HEK293T (cell line): Measurements from ENCODE around the gene IRAK3.
A peak's percentile ranks its signal among the peaks of the same experiment; 100 is the strongest.

Experiments used
- CTCF ChIA-PET: fragments of 350-600 bp; formaldehyde crosslinking; extraction: SDS; loops from one replicate; lab custom pipeline; 2021; ENCODE audit warnings: antibody characterized with exemption, inconsistent platforms; lab: Yijun Ruan, JAX
- POLR2A ChIA-PET: fragments of 350-600 bp; formaldehyde crosslinking; extraction: SDS; loops from one replicate; lab custom pipeline; 2020; ENCODE audit warnings: antibody characterized with exemption, inconsistent platforms; lab: Yijun Ruan, JAX
- DNase-seq: peaks from one replicate; pipeline ENCODE4 v3.0.0; 2012; ENCODE audit warnings: mixed read lengths; ENCODE audit errors: extremely low spot score
- ARNT ChIP-seq: fragments of 450-650 bp; IDR thresholded peaks from 2 replicates; pipeline ENCODE4 v1.6.1; 2017; ENCODE audit warnings: mild to moderate bottlenecking
- BHLHE40 ChIP-seq: fragments of 450-650 bp; IDR thresholded peaks from 2 replicates; pipeline ENCODE4 v1.6.1; 2016; ENCODE audit warnings: mild to moderate bottlenecking, moderate library complexity, borderline replicate concordance
- CTBP1 ChIP-seq: fragments of 450-650 bp; IDR thresholded peaks from 2 replicates; pipeline ENCODE4 v1.6.1; 2016; ENCODE audit warnings: borderline replicate concordance
- ELF4 ChIP-seq: fragments of 450-650 bp; IDR thresholded peaks from 2 replicates; pipeline ENCODE4 v1.6.1; 2017; ENCODE audit warnings: antibody characterized with exemption
- FOXA1 ChIP-seq: fragments of 450-650 bp; IDR thresholded peaks from 2 replicates; pipeline ENCODE4 v1.6.1; 2016; ENCODE audit warnings: mild to moderate bottlenecking
- FOXK2 ChIP-seq: fragments of 450-650 bp; IDR thresholded peaks from 2 replicates; pipeline ENCODE4 v1.6.1; 2016; ENCODE audit warnings: mild to moderate bottlenecking
- FOXM1 ChIP-seq: fragments of 450-650 bp; IDR thresholded peaks from 2 replicates; pipeline ENCODE4 v1.6.1; 2017; ENCODE audit warnings: mild to moderate bottlenecking, borderline replicate concordance
- HDGF ChIP-seq: fragments of 450-650 bp; IDR thresholded peaks from 2 replicates; pipeline ENCODE4 v1.6.1; 2017; ENCODE audit warnings: antibody characterized with exemption, borderline replicate concordance
- L3MBTL2 ChIP-seq: fragments of 450-650 bp; conservative IDR thresholded peaks from 2 replicates; pipeline ENCODE4 v1.6.1; 2016; ENCODE audit warnings: mild to moderate bottlenecking
- LEF1 ChIP-seq: fragments of 450-650 bp; IDR thresholded peaks from 2 replicates; pipeline ENCODE4 v1.6.1; 2017; ENCODE audit warnings: mild to moderate bottlenecking, borderline replicate concordance
- NFRKB ChIP-seq: fragments of 450-650 bp; IDR thresholded peaks from 2 replicates; pipeline ENCODE4 v1.6.1; 2016; ENCODE audit warnings: mild to moderate bottlenecking, moderate library complexity
- PKNOX1 ChIP-seq: fragments of 450-650 bp; IDR thresholded peaks from 2 replicates; pipeline ENCODE4 v1.6.1; 2016
- SP1 ChIP-seq: fragments of 450-650 bp; IDR thresholded peaks from 2 replicates; pipeline ENCODE4 v1.6.1; 2017
- SUZ12 ChIP-seq: fragments of 450-650 bp; IDR thresholded peaks from 2 replicates; pipeline ENCODE4 v1.6.1; 2016; ENCODE audit warnings: mild to moderate bottlenecking
- TARDBP ChIP-seq: fragments of 450-650 bp; IDR thresholded peaks from 2 replicates; pipeline ENCODE4 v1.6.1; 2016
- ZNF384 ChIP-seq: fragments of 450-650 bp; IDR thresholded peaks from 2 replicates; pipeline ENCODE4 v1.6.1; 2016

IRAK3 gene

GRCh38 chr12:66236969-66237368, 48.0 kb downstream of the IRAK3 start:
- ChIA-PET CTCF (interaction anchor here (0.5 kb wide), 1 partner anchor 42 kb away, joined by 5 read pairs; no protein-coding TSS in a partner anchor), POLR2A (interaction anchor here (1.1 kb wide), 1 partner anchor 66 kb away, joined by 4 read pairs; the partner anchor contains the start of gene HELB)
- no peak for DNase-seq
- TF ChIP-seq NFRKB (no peak), FOXM1 (no peak), CTBP1 (no peak), ELF4 (no peak), FOXA1 (no peak), TARDBP (no peak), ZNF384 (no peak), PKNOX1 (no peak), FOXK2 (no peak), SP1 (no peak), SUZ12 (no peak), BHLHE40 (no peak), HDGF (no peak), ARNT (no peak), LEF1 (no peak), L3MBTL2 (no peak)

- TF ChIP-seq NFRKB: no peak
- TF ChIP-seq PKNOX1: peak; percentile 66
- ChIA-PET CTCF (interaction anchor here (0.5 to 1.2 kb wide), 2 partner anchors 32 to 41 kb away, joined by 4 to 5 read pairs; no protein-coding TSS in a partner anchor), POLR2A (interaction anchor here (1.1 kb wide), 2 partner anchors 65 to 68 kb away, joined by 4 to 6 read pairs; partner anchors contain the start of genes HELB and TMBIM4)
- peak; percentile 17 for DNase-seq
Measured at GRCh38 chr12:66237505-66238175, 48.6 kb downstream of the IRAK3 start.

- ChIA-PET POLR2A (no interaction called here), CTCF (interaction anchor here (1.1 kb wide), 1 partner anchor 8 kb away, joined by 4 read pairs; no protein-coding TSS in a partner anchor)
- DNase-seq: no peak
- TF ChIP-seq SUZ12: no peak
- no peak for TF ChIP-seq ELF4
- no peak for TF ChIP-seq BHLHE40
- TF ChIP-seq PKNOX1: no peak
- TF ChIP-seq L3MBTL2: no peak
- TF ChIP-seq FOXA1: no peak
- no peak for TF ChIP-seq CTBP1
- no peak for TF ChIP-seq ARNT
- TF ChIP-seq ZNF384: no peak
- no peak for TF ChIP-seq TARDBP
- no peak for TF ChIP-seq NFRKB
- no peak for TF ChIP-seq LEF1
- no peak for TF ChIP-seq HDGF
- TF ChIP-seq SP1: no peak
- TF ChIP-seq FOXM1: no peak
- TF ChIP-seq FOXK2: no peak
Measured at GRCh38 chr12:66239295-66239694, 50.3 kb downstream of the IRAK3 start.

GRCh38 chr12:66240096-66240820, 51.2 kb downstream of the IRAK3 start:
- DNase-seq: no peak
- POLR2A ChIA-PET: no interaction called here
- CTCF ChIA-PET: no interaction called here
- TF ChIP-seq L3MBTL2 (no peak), TARDBP (no peak), LEF1 (no peak)

- CTCF ChIA-PET: no interaction called here
- POLR2A ChIA-PET: no interaction called here
- no peak for DNase-seq
- TF ChIP-seq FOXA1 (no peak), FOXK2 (no peak), L3MBTL2 (no peak), ELF4 (no peak), HDGF (no peak), SP1 (no peak), SUZ12 (no peak), FOXM1 (no peak), TARDBP (no peak), NFRKB (no peak), PKNOX1 (no peak), CTBP1 (no peak), ZNF384 (no peak), LEF1 (no peak), BHLHE40 (no peak), ARNT (no peak)
Measured at GRCh38 chr12:66241061-66242043, 52.3 kb downstream of the IRAK3 start.
